Fibroblast of lung (primary cell): ENCODE results near the gene NFYA.

Experiments
- CTCF ChIP-seq, 2 donors: IDR thresholded peaks in 1 of 2; conservative IDR thresholded peaks in 1 of 2; 1 replicate in 1 of 2; 2 replicates in 1 of 2; pipeline ENCODE4 v1.5.1; 2011 to 2012; ENCODE audit warnings: low read length in 2 of 2, control low read depth in 1 of 2, inconsistent platforms in 1 of 2, low read depth in 1 of 2, mild to moderate bottlenecking in 1 of 2
- EZH2 ChIP-seq: IDR thresholded peaks from 2 replicates; pipeline ENCODE4 v1.5.1; 2012; ENCODE audit warnings: low read length, control low read depth, mild to moderate bottlenecking; ENCODE audit errors: missing control alignments

- no peak for TF ChIP-seq CTCF (conservative IDR thresholded peaks at IDR 0.05 in 1 of 2, IDR thresholded peaks at IDR 0.05 in 1 of 2; ENCODE audit: low read depth in 1 of 2, low read length in 2 of 2)
- TF ChIP-seq EZH2, result no peak
Measured at GRCh38 chr6:41023114-41023513, 49.7 kb upstream of the NFYA start.
